ENCODE results near the gene FOXJ3.

DNA sequence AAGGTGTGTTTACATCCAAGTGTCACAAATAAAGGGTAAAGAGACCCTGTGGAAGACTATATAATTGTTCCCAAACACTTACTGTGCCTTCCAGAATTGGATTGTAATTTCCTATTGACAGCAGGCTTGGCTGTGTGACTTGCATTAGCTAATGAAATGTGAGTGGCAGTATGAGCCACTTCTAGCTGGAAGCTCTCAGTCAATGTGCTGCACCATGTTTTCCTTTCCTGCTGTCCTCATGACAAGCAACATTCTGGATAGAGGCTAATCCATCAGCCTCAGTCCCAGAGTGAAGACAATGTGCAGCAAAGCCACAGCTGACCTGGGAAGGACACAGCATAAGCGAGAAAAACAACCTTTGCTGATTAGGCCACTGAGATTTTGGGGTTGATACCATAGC lies 5.9 kb upstream of the FOXJ3 start:
- TF ChIP-seq CTCF (IDR thresholded peaks at IDR 0.05; ENCODE audit: low read depth, low read length, poor library complexity, severe bottlenecking) (no peak), EZH2phosphoT487 (IDR thresholded peaks at IDR 0.05; ENCODE audit: borderline replicate concordance, low read length) (no peak)

Measured in DOHH2 (cell line).